ENCODE data around the gene NDUFC1. TPM values are rescaled to one million over a fixed set of nuclear protein-coding genes. Genes with fewer than 3 reads are reported as not detected.
"Not testable (repeated sequence)": the region's sequence is repeated elsewhere in the genome, so short reads cannot be mapped to it uniquely, and the experiment has no call there.

NDUFC1 gene
- total RNA-seq, 4 donors from 2014 or later: 7.6 to 68.0 (median 35.3) TPM

- no peak overlapping the region for H3K4me3 ChIP-seq
- in situ Hi-C loops (cut with MboI; ENCODE audit: low pct_ligation_motif_present in 1 of 4, low pct_unique_long_range_greater_than_20kb in 1 of 4, low sequenced_read_pairs in 3 of 4) (no loop called here), intact Hi-C loops (cut with DNase I; ENCODE audit: low total_unique reads) (no loop called here)
- H3K27ac ChIP-seq: no peak overlapping the region
- no peak for DNase-seq
- 83 to 90% methylated on average over 3 of the region's 3 CpGs for whole genome bisulfite sequencing, 2 donors (ENCODE audit: low coverage in 1 of 2)
- TF ChIP-seq EP300 (IDR thresholded peaks at IDR 0.05; ENCODE audit: low read depth) (no peak), POLR2A (IDR thresholded peaks at IDR 0.05) (no peak), POLR2AphosphoS5 (IDR thresholded peaks at IDR 0.05) (no peak), CTCF (IDR thresholded peaks at IDR 0.05) (no peak)
- no peaks in the 10 kb centered on the region for H3K9me3 ChIP-seq
- no peaks in the 10 kb centered on the region for H3K27me3 ChIP-seq
- H3K36me3 ChIP-seq: peaks cover 0 to 8% (median 0%) of the 10 kb centered on the region in 4 donors
- H3K4me1 ChIP-seq: peaks cover 0 to 5% (median 2%) of the 10 kb centered on the region in 4 donors
These were observed 28.0 kb upstream of the NDUFC1 start for GRCh38 chr4:139330283-139330682.

- intact Hi-C loops (cut with DNase I; ENCODE audit: low total_unique reads): no loop called here
- in situ Hi-C loops (cut with MboI; ENCODE audit: low pct_ligation_motif_present in 1 of 4, low pct_unique_long_range_greater_than_20kb in 1 of 4, low sequenced_read_pairs in 3 of 4): no loop called here
- WGBS, 2 donors (ENCODE audit: low coverage in 1 of 2): 90 to 94% methylated on average over 4 of the region's 4 CpGs
- Histone ChIP-seq H3K4me3 (no peak overlapping the region), H3K9me3 (no peaks in the 10 kb centered on the region), H3K27ac (no peak overlapping the region), H3K27me3 (no peaks in the 10 kb centered on the region), H3K36me3 (peaks cover 0 to 8% (median 0%) of the 10 kb centered on the region in 4 donors), H3K4me1 (peaks cover 0 to 8% (median 3%) of the 10 kb centered on the region in 4 donors)
- no peak for DNase-seq
- no peak for TF ChIP-seq CTCF (IDR thresholded peaks at IDR 0.05)
- TF ChIP-seq POLR2AphosphoS5 (IDR thresholded peaks at IDR 0.05): no peak
- TF ChIP-seq EP300 (IDR thresholded peaks at IDR 0.05; ENCODE audit: low read depth): no peak
- TF ChIP-seq POLR2A (IDR thresholded peaks at IDR 0.05): no peak
These were observed 27.5 kb upstream of the NDUFC1 start for GRCh38 chr4:139329665-139330200.

- TF ChIP-seq CTCF (IDR thresholded peaks at IDR 0.05) (no peak), EP300 (IDR thresholded peaks at IDR 0.05; ENCODE audit: low read depth) (no peak), POLR2A (IDR thresholded peaks at IDR 0.05) (no peak)
- H3K36me3 ChIP-seq: peaks cover 0 to 8% (median 0%) of the 10 kb centered on the region in 4 donors
- H3K4me1 ChIP-seq: peaks cover 9 to 26% (median 19%) of the 10 kb centered on the region in 4 donors
- no peak for DNase-seq
- H3K4me3 ChIP-seq: no peak overlapping the region
- H3K27ac ChIP-seq: no peak overlapping the region
- intact Hi-C loops (cut with DNase I; ENCODE audit: low total_unique reads): no loop called here
- H3K9me3 ChIP-seq: no peaks in the 10 kb centered on the region
- WGBS, 2 donors (ENCODE audit: low coverage in 1 of 2): 56 to 63% methylated on average over 6 of the region's 6 CpGs
- no peaks in the 10 kb centered on the region for H3K27me3 ChIP-seq
- in situ Hi-C loops (cut with MboI; ENCODE audit: low pct_ligation_motif_present in 1 of 4, low pct_unique_long_range_greater_than_20kb in 1 of 4, low sequenced_read_pairs in 3 of 4): no loop called here
These were observed 22.3 kb upstream of the NDUFC1 start for GRCh38 chr4:139324620-139325019.

DNA sequence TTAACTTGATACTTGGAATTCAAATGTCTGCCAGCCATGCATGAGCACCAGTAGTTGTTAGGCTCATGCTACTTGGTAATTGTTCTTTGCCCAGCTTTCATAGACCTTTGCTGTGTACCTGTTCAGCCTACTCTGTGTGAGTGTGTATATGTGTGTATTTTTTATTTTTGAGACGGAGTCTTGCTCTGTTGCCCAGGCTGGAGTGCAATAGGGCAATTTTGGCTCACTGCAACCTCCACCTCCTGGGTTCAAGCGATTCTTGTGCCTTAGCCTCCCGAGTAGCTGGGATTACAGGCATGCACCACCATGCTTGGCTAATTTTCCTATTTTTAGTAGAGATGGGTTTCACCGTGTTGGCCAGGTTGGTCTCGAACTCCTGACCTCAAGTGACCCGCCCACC, 20.3 kb upstream of the NDUFC1 start:
- in situ Hi-C loops (cut with MboI; ENCODE audit: low pct_ligation_motif_present in 1 of 4, low pct_unique_long_range_greater_than_20kb in 1 of 4, low sequenced_read_pairs in 3 of 4); H3K36me3 ChIP-seq; H3K27ac ChIP-seq; H3K9me3 ChIP-seq; H3K27me3 ChIP-seq; DNase-seq; intact Hi-C loops (cut with DNase I; ENCODE audit: low total_unique reads); H3K4me3 ChIP-seq: not testable (repeated sequence)
- H3K4me1 ChIP-seq: peaks cover 9 to 30% (median 19%) of the 10 kb centered on the region in 4 donors
- WGBS, 2 donors (ENCODE audit: low coverage in 1 of 2): 92 to 100% methylated on average over 2 to 6 of the region's 6 CpGs

- H3K4me3 ChIP-seq; H3K27me3 ChIP-seq; H3K27ac ChIP-seq; H3K9me3 ChIP-seq; H3K36me3 ChIP-seq; DNase-seq; in situ Hi-C loops (cut with MboI; ENCODE audit: low pct_ligation_motif_present in 1 of 4, low pct_unique_long_range_greater_than_20kb in 1 of 4, low sequenced_read_pairs in 3 of 4); intact Hi-C loops (cut with DNase I; ENCODE audit: low total_unique reads): not testable (repeated sequence)
- peaks cover 9 to 31% (median 19%) of the 10 kb centered on the region in 4 donors for H3K4me1 ChIP-seq
- whole genome bisulfite sequencing, 2 donors (ENCODE audit: low coverage in 1 of 2): 33 to 52% methylated on average over 1 of the region's 1 CpG
These were observed 19.8 kb upstream of the NDUFC1 start for GRCh38 chr4:139322070-139322469.

Data from transverse colon (tissue), 4 donors.